Peyer's patch (tissue), 4 donors: ENCODE data around the gene APBA1.

Source experiments
- CTCF ChIP-seq, 6 experiments: fragments of 450-650 bp in 4 of 6; fragments of 200-600 bp in 2 of 6; sonication (generic) in 1 of 6; IDR thresholded peaks; one replicate each; pipeline ENCODE4 v1.5.1; 2017 to 2019; ENCODE audit warnings: antibody characterized with exemption in 6 of 6, mild to moderate bottlenecking in 3 of 6, moderate library complexity in 1 of 6
- POLR2A ChIP-seq, 2 donors: fragments of 450-650 bp; IDR thresholded peaks; one replicate each; pipeline ENCODE4 v1.5.1; 2017; ENCODE audit warnings: antibody characterized with exemption in 2 of 2, mild to moderate bottlenecking in 2 of 2, moderate library complexity in 2 of 2

GRCh38 chr9:69471433-69471832, 200.7 kb downstream of the APBA1 start:
- TF ChIP-seq CTCF (IDR thresholded peaks at IDR 0.05) (no peak), POLR2A (IDR thresholded peaks at IDR 0.05) (no peak)
